Measurements from ENCODE around the gene RFWD3.

The RFWD3 gene

DNA sequence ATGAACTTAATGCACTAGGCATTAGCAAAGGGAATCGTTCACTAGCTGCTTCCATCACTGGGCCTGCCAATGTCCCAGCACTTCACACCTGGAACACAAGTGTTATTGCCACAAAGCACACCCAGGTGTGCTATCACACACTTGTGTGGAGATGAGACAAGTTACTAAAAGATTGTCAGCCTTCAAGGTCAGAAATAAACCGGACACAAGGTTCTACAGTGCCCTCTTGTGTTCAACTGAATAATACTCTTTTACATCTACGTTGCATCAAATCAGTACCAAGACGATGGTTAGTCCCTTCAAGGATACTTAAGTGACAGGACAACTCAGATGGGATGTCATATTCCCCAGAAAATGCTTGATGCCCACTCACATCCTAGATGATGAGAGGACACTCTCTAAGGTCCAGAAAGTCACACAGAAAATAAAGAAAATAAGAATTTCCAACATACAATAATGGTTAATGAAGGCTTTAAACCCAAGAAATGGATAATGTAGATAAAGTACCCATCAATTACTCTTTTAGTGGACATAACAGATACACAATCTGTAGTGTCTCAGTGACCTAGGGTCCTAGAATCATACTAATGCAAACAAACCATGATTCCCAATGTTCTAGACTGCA, 43.4 kb downstream of the RFWD3 start:
- H3K27me3 Mint-ChIP-seq: no peaks in the 10 kb centered on the region
- ATAC-seq (replicated peaks): peak in 1 of 2 donors; percentile 26
- no peak for DNase-seq
- H3K27ac Mint-ChIP-seq: no peak overlapping the region
- H3K9me3 Mint-ChIP-seq: no peaks in the 10 kb centered on the region
- H3K4me1 Mint-ChIP-seq: peaks cover 19 to 32% of the 10 kb centered on the region in 2 donors
- H3K4me3 Mint-ChIP-seq: no peak overlapping the region
- peaks cover 44 to 59% of the 10 kb centered on the region in 2 donors for H3K36me3 Mint-ChIP-seq

- H3K27me3 Mint-ChIP-seq: no peaks in the 10 kb centered on the region
- H3K36me3 Mint-ChIP-seq: peaks cover 47 to 54% of the 10 kb centered on the region in 2 donors
- DNase-seq (no peak), ATAC-seq (replicated peaks) (no peak)
- H3K27ac Mint-ChIP-seq: no peak overlapping the region
- H3K4me3 Mint-ChIP-seq: no peak overlapping the region
- H3K9me3 Mint-ChIP-seq: no peaks in the 10 kb centered on the region
- peaks cover 8 to 19% of the 10 kb centered on the region in 2 donors for H3K4me1 Mint-ChIP-seq
These were observed 44.7 kb downstream of the RFWD3 start for GRCh38 chr16:74622005-74622404.

GRCh38 chr16:74617206-74617788, 49.4 kb downstream of the RFWD3 start:
- H3K27me3 Mint-ChIP-seq: no peaks in the 10 kb centered on the region
- peak overlapping the region; percentile 57 for H3K27ac Mint-ChIP-seq
- no peak overlapping the region for H3K4me3 Mint-ChIP-seq
- peaks cover 33 to 37% of the 10 kb centered on the region in 2 donors for H3K36me3 Mint-ChIP-seq
- no peaks in the 10 kb centered on the region for H3K9me3 Mint-ChIP-seq
- no peak for ATAC-seq (replicated peaks)
- no peaks in the 10 kb centered on the region for H3K4me1 Mint-ChIP-seq
- DNase-seq: no peak

DNA sequence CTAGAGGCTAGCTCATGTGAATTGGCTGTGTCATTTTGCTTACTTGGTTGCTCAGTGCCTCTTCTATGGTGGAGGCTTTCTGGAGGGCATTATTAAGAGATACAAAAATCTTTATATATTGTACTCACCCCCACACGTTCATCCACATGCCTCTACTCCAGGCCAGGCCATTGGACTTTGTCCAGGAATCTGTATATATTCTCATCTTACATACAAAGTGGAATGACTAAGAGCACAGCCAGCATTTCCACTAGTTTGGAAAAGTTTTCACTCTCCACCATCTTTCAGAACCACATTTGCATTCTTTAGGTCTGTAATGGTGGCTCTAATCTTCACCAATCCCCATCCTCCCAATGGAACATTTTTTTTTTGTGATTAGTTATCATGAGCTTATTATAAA, 55.0 kb downstream of the RFWD3 start:
- H3K27ac Mint-ChIP-seq: peak overlapping the region; percentile 14
- ATAC-seq (replicated peaks) (no peak), DNase-seq (no peak)
- H3K4me3 Mint-ChIP-seq: no peak overlapping the region
- peaks cover 9 to 19% of the 10 kb centered on the region in 2 donors for H3K36me3 Mint-ChIP-seq
- H3K27me3 Mint-ChIP-seq: no peaks in the 10 kb centered on the region
- peaks cover 3 to 10% of the 10 kb centered on the region in 2 donors for H3K4me1 Mint-ChIP-seq
- H3K9me3 Mint-ChIP-seq: no peaks in the 10 kb centered on the region

DNA sequence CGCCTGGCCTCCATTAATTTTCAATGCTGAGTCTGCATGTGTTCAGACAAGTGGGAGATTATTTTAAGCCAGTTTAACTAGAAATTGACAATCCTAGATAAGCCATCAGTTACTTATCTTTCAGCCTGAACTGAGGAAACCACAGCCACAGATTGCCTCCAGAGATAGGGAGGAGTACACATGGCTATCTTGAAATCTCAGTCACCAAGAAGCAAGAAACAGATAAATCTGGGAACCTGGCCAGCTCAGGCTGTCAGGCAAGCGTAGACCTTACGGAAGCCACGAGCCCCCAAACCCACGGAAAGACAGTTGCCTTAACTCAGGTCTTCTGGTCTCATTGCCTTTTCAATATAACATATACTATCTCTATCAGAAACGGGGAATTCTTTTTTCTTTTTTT, 57.7 kb downstream of the RFWD3 start:
- DNase-seq (no peak), ATAC-seq (replicated peaks) (no peak)
- Mint-ChIP-seq H3K4me3 (no peak overlapping the region), H3K4me1 (peaks cover 14 to 33% of the 10 kb centered on the region in 2 donors), H3K27me3 (no peaks in the 10 kb centered on the region), H3K36me3 (peaks cover 0 to 13% of the 10 kb centered on the region in 2 donors), H3K27ac (no peak overlapping the region), H3K9me3 (no peaks in the 10 kb centered on the region)

DNA sequence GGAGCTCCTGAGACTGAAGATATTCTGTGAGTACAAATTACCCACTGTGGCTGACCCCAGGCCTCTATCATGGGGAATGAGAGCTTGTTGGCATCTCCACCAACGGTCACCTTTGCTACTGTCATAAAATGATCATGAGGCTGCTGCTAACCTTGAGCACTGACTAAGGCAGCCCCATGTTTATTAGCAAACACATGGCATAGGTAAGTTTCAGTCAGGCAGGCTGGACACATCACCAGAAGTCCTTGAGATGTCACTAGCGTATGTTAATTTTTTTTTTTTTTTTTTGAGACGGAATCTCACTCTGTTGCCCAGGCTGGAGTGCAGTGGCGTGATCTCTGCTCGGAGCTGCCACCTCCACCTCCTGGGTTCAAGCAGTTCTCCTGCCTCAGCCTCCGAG, 58.3 kb downstream of the RFWD3 start:
- H3K4me1 Mint-ChIP-seq: peaks cover 19 to 38% of the 10 kb centered on the region in 2 donors
- H3K27ac Mint-ChIP-seq: no peak overlapping the region
- H3K4me3 Mint-ChIP-seq: no peak overlapping the region
- H3K27me3 Mint-ChIP-seq: no peaks in the 10 kb centered on the region
- no peak for ATAC-seq (replicated peaks)
- peaks cover 0 to 11% of the 10 kb centered on the region in 2 donors for H3K36me3 Mint-ChIP-seq
- no peaks in the 10 kb centered on the region for H3K9me3 Mint-ChIP-seq
- no peak for DNase-seq

GRCh38 chr16:74607962-74608356, 58.7 kb downstream of the RFWD3 start:
- H3K9me3 Mint-ChIP-seq: no peaks in the 10 kb centered on the region
- H3K36me3 Mint-ChIP-seq: peaks cover 0 to 12% of the 10 kb centered on the region in 2 donors
- no peak overlapping the region for H3K27ac Mint-ChIP-seq
- no peaks in the 10 kb centered on the region for H3K27me3 Mint-ChIP-seq
- no peak for ATAC-seq (replicated peaks)
- peaks cover 21 to 43% of the 10 kb centered on the region in 2 donors for H3K4me1 Mint-ChIP-seq
- DNase-seq: no peak
- H3K4me3 Mint-ChIP-seq: no peak overlapping the region

DNA sequence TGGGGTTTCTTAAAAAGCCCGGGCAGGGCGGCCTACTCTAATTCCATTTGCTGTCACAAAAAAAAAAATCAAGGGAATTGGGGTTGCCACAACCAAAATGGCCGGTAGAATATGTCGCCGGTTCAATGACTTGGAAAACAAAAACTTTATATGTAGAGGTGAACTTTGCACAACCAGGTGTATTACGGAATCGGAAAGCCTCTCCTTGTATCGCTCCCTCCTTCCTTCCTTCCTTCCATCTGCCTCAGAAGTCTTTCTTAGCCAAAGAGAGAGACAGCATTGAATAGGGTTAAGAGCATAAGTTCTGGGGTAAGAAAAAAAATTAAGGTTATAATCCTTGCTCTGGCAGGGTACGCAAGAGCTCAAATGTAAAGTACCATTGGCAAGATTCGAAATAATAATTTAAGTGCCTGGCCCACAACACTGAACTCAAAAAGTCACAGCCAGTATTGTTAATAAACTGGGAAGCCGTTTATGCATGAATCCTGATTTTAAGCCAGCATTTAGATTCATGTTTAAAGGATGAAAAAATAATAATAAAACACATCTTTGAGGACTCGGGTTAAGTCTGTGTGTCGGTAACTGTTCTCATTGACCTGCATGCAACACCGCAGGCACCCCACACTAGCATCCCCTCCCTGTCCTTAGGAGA, 59.2 kb downstream of the RFWD3 start:
- peak overlapping the region; percentile 97 for H3K27ac Mint-ChIP-seq
- peaks cover 24 to 44% of the 10 kb centered on the region in 2 donors for H3K4me1 Mint-ChIP-seq
- no peaks in the 10 kb centered on the region for H3K9me3 Mint-ChIP-seq
- H3K27me3 Mint-ChIP-seq: no peaks in the 10 kb centered on the region
- ATAC-seq (replicated peaks): peak; percentile 39 to 42
- no peak for DNase-seq
- H3K36me3 Mint-ChIP-seq: peaks cover 0 to 15% of the 10 kb centered on the region in 2 donors
- peak overlapping the region; percentile 94 to 99 for H3K4me3 Mint-ChIP-seq

DNA sequence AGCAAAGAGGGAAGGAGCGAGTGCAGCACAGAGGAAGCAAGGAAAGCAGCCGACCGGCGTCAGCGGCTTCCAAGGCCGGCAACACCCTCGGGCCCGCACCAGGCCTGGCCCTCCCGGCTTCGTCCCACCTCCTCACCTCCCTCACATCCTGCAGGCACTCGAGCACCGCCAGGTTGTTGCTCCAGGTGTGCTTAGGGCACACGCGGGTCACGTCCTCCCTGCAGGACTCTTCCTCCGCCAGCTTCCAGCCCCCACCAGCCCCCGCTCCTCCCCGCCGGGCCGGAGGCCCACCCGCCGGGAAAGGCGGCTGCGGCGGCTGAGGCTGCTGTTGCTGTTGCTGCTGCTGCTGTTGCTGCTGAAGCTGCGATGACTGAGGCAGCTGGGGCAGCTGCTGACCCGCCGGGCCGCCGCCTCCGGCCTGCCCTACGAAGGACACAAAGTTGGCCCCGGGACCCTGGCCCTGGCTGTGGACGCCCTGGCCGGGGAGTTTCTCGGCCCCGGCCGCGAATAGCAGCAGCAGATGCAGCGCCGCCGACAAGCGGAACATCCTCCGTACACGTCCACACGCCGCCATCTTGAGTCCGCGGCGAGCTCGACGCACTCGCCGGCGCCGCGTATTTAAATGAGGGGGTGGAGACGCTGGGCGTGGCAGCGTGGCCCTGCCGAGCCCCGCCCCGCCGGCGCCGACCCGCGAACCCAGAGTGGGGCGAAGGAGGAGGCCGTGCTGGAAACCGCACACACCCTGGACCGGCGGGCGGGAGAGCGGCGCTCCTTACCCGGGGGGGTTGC, 60.0 kb downstream of the RFWD3 start, which contains the start of gene GLG1:
GLG1 (minus strand) TSS at position 594 of the 789 bp plus-strand sequence; CDS start at position 574, 20 bp downstream.
- peak; percentile 97 to 98 for ATAC-seq (replicated peaks)

GRCh38 chr16:74605746-74606520, 60.7 kb downstream of the RFWD3 start:
- Mint-ChIP-seq H3K27me3 (no peaks in the 10 kb centered on the region), H3K9me3 (no peaks in the 10 kb centered on the region), H3K4me1 (peaks cover 32 to 49% of the 10 kb centered on the region in 2 donors), H3K27ac (peak overlapping the region; percentile 97), H3K4me3 (peak overlapping the region; percentile 94 to 99), H3K36me3 (peaks cover 0 to 15% of the 10 kb centered on the region in 2 donors)
- no peak for ATAC-seq (replicated peaks)
- DNase-seq: no peak

More for the DNA sequence above, 60.0 kb downstream of the RFWD3 start, which contains the start of gene GLG1:
- Mint-ChIP-seq H3K9me3 (no peaks in the 10 kb centered on the region), H3K4me1 (peaks cover 26 to 44% of the 10 kb centered on the region in 2 donors), H3K4me3 (peak within 1 kb of the TSS; percentile 94 to 99), H3K27me3 (no peaks in the 10 kb centered on the region), H3K36me3 (peaks cover 0 to 15% of the 10 kb centered on the region in 2 donors), H3K27ac (peak within 1 kb of the TSS; percentile 97)
- peak; percentile 86 for DNase-seq

DNA sequence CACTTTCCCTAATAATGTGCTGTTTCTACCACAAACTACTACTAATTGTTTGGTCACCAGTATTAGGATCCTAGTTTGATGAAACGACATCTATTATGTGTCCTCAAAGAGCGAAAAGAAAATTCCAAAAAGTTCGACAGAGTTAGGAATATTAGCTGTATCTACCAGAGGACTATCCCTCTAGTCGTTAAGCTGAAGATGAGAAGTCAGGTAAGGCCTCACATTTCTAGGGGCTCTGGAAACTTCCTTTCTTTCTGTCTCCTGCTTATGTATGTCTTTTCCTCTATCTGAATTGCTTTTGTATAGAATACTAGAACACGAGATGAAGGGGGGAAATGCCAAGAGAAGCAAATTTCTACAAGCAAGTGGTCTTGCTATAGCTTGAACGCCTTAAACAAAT, 61.3 kb downstream of the RFWD3 start:
- Mint-ChIP-seq H3K9me3 (no peaks in the 10 kb centered on the region), H3K27me3 (no peaks in the 10 kb centered on the region), H3K4me3 (peak overlapping the region; percentile 94 to 99), H3K27ac (peak overlapping the region; percentile 31), H3K36me3 (peaks cover 0 to 11% of the 10 kb centered on the region in 2 donors), H3K4me1 (peaks cover 34 to 55% of the 10 kb centered on the region in 2 donors)
- ATAC-seq (replicated peaks): no peak
- DNase-seq: no peak

- ATAC-seq (replicated peaks) (no peak), DNase-seq (no peak)
- Mint-ChIP-seq H3K27me3 (no peaks in the 10 kb centered on the region), H3K4me1 (peaks cover 42 to 69% of the 10 kb centered on the region in 2 donors), H3K4me3 (no peak overlapping the region), H3K36me3 (peaks cover 2 to 15% of the 10 kb centered on the region in 2 donors), H3K9me3 (no peaks in the 10 kb centered on the region), H3K27ac (no peak overlapping the region)
These were observed 62.8 kb downstream of the RFWD3 start for GRCh38 chr16:74603848-74604247.

GRCh38 chr16:74601126-74601871, 65.4 kb downstream of the RFWD3 start:
- ATAC-seq (replicated peaks) (peak; percentile 82), DNase-seq (no peak)
- Mint-ChIP-seq H3K9me3 (no peaks in the 10 kb centered on the region), H3K27ac (peak overlapping the region; percentile 47), H3K27me3 (no peaks in the 10 kb centered on the region), H3K4me3 (peak overlapping the region in 1 of 2 donors; percentile 6), H3K4me1 (peaks cover 39 to 60% of the 10 kb centered on the region in 2 donors), H3K36me3 (peaks cover 10 to 20% of the 10 kb centered on the region in 2 donors)
